Muscle layer of duodenum (tissue), 2 donors: ENCODE results near the gene RABEP1.

ENCODE experiments used
- H3K27ac ChIP-seq: one replicate; pipeline ENCODE4 v1.7.0; 2013; ENCODE audit warnings: mild to moderate bottlenecking, low read length
- H3K27me3 ChIP-seq: one replicate; pipeline ENCODE4 v1.7.0; 2013; ENCODE audit warnings: low read depth, mild to moderate bottlenecking, control low read depth, low read length
- H3K36me3 ChIP-seq, 2 donors: one replicate each; pipeline ENCODE4 v1.7.0; 2013; ENCODE audit warnings: low read length in 2 of 2, control low read depth in 1 of 2, mild to moderate bottlenecking in 1 of 2; ENCODE audit not compliant: insufficient read depth in 2 of 2, control insufficient read depth in 1 of 2
- H3K4me1 ChIP-seq, 2 donors: one replicate each; pipeline ENCODE4 v1.7.0; 2013; ENCODE audit warnings: low read length in 2 of 2, mild to moderate bottlenecking in 2 of 2, control low read depth in 1 of 2, moderate library complexity in 1 of 2; ENCODE audit not compliant: insufficient read depth in 2 of 2, control insufficient read depth in 1 of 2
- H3K4me3 ChIP-seq, 2 donors: one replicate each; pipeline ENCODE4 v1.7.0; 2013; ENCODE audit warnings: low read length in 2 of 2, low read depth in 1 of 2, mild to moderate bottlenecking in 1 of 2
- H3K9me3 ChIP-seq, 2 donors: one replicate each; pipeline ENCODE4 v1.7.0; 2013; ENCODE audit warnings: low read length in 2 of 2, control low read depth in 1 of 2, mild to moderate bottlenecking in 1 of 2; ENCODE audit not compliant: control insufficient read depth in 1 of 2
- donor health status: healthy.

RABEP1 gene

DNA sequence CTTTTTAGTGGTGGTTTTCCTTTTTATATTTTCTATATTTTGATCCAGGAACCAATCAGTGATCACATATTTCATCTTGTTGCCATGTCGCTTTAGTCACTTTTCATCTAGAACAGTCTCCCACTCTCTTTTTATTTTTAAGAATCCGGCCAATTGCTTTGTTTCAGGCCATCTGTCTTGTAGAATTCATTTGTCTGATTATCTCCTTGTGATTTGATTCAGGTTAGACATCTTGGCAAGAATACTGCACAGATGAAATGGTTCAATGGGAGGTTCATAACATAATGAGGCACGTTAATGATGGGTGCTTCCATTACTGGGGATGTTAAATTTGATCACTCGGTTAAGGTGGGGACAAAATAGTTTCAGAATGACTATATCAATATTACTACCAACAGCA lies 88.3 kb downstream of the RABEP1 start:
- no peaks in the 10 kb centered on the region for H3K4me1 ChIP-seq
- no peak overlapping the region for H3K4me3 ChIP-seq
- H3K9me3 ChIP-seq, result no peaks in the 10 kb centered on the region
- H3K27ac ChIP-seq, result no peak overlapping the region
- H3K36me3 ChIP-seq, result peaks cover 35 to 80% of the 10 kb centered on the region in 2 donors
- H3K27me3 ChIP-seq, result no peaks in the 10 kb centered on the region

GRCh38 chr17:5373112-5373511 lies 91.0 kb downstream of the RABEP1 start:
- Histone ChIP-seq H3K27ac (no peak overlapping the region), H3K36me3 (peaks cover 48 to 75% of the 10 kb centered on the region in 2 donors), H3K27me3 (no peaks in the 10 kb centered on the region), H3K4me3 (no peak overlapping the region), H3K4me1 (no peaks in the 10 kb centered on the region), H3K9me3 (no peaks in the 10 kb centered on the region)

GRCh38 chr17:5378566-5379207 lies 96.6 kb downstream of the RABEP1 start:
- no peaks in the 10 kb centered on the region for H3K9me3 ChIP-seq
- no peak overlapping the region for H3K27ac ChIP-seq
- H3K4me3 ChIP-seq, result no peak overlapping the region
- H3K27me3 ChIP-seq, result no peaks in the 10 kb centered on the region
- H3K4me1 ChIP-seq, result no peaks in the 10 kb centered on the region
- H3K36me3 ChIP-seq, result peaks cover 69 to 81% of the 10 kb centered on the region in 2 donors

DNA sequence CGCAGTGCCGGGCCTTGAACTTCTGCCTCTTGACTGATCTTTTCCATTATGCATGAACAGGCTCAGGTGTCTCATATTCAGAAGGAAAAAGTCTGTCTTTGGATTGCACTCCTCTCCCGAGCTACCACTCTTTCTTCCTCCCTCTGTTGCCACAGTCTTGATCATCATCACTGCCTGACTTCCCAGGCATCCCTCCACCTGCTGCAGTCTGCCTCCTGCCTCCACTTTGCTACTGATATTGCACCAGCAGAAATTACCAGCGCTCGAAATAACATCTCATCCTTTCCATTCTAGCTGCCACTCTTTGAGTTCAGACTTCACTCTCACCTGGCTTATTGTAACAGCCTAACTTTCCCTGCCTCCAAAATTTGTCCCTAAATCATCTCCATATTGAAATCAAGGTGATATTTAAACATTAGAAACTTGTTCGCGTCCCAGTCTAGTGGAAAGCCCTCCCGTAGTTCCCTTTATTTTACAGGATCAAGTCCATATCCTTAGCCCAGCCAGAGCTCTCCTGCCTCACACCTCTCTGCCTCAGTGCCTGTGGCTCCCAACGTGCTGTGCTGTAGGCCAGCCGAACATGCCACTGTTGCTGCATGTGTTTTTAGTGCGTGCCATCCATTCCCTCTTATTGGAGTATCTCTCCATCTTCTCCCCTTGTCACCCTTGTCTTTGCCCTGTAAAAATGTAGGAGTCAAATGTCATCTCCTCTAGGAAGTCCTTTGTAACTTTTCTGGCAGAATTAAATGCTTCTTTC lies 97.4 kb downstream of the RABEP1 start:
- Histone ChIP-seq H3K27ac (no peak overlapping the region), H3K4me1 (no peaks in the 10 kb centered on the region), H3K36me3 (peaks cover 78 to 84% of the 10 kb centered on the region in 2 donors), H3K4me3 (no peak overlapping the region), H3K9me3 (no peaks in the 10 kb centered on the region), H3K27me3 (no peaks in the 10 kb centered on the region)

DNA sequence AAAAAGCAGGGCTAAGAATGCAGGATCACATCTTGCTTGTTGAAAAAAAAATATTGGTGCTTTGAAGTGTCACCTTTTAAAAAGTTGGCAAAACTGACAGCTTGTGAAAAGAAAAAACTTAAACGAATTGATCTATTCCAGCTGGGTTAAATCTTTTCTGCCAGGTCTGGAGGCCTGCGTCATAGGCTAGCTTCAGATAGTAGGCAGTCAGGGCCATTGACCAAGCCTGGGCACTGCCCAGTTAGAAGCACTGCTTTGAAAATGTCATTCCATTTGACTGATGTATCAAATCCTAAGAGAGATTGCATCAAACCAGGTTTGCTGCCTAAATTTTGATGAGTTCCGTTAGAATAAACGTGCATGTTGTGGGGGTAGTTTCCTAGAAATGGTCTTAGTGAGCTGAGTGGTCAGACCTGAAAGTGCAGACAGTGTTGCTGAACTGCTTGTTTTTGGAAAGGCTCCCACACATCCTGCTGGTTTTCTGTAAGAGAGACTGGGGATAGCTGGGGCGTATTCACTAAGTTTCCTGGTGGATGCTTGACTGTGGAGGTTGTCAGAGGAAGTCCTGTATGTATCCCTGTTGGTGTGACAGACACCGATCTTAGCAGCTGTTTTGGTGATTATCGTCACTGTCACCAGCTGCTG lies 98.5 kb downstream of the RABEP1 start:
- no peaks in the 10 kb centered on the region for H3K9me3 ChIP-seq
- no peak overlapping the region for H3K4me3 ChIP-seq
- H3K27ac ChIP-seq, result no peak overlapping the region
- no peaks in the 10 kb centered on the region for H3K27me3 ChIP-seq
- no peaks in the 10 kb centered on the region for H3K4me1 ChIP-seq
- H3K36me3 ChIP-seq, result peaks cover 83 to 89% of the 10 kb centered on the region in 2 donors

DNA sequence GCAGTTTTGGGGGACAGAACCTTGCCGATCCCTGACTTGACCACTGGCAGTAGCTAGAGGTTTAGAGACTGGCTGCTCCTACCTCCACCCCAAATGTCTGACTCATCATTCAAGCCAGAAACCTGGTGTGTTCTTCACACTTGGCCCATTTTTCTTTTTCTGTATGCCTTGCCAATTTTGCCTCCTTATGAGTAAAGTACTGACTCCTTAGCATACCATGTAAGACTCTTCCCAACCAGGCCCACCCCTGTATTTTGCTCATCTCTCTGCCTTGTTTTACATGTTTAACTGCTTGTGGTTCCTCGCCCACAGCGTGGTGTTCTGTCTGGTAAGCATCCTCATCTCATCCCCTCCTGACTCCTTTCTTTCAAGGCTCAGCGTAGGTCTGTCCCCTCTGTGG lies 99.5 kb downstream of the RABEP1 start:
- Histone ChIP-seq H3K9me3 (no peaks in the 10 kb centered on the region), H3K27me3 (no peaks in the 10 kb centered on the region), H3K4me1 (no peaks in the 10 kb centered on the region), H3K27ac (no peak overlapping the region), H3K4me3 (no peak overlapping the region), H3K36me3 (peaks cover 86 to 91% of the 10 kb centered on the region in 2 donors)

- no peaks in the 10 kb centered on the region for H3K9me3 ChIP-seq
- no peaks in the 10 kb centered on the region for H3K27me3 ChIP-seq
- peaks cover 68 to 70% of the 10 kb centered on the region in 2 donors for H3K36me3 ChIP-seq
- no peaks in the 10 kb centered on the region for H3K4me1 ChIP-seq
- no peak overlapping the region for H3K4me3 ChIP-seq
- no peak overlapping the region for H3K27ac ChIP-seq
Measured at GRCh38 chr17:5391678-5392077, 109.6 kb downstream of the RABEP1 start.

- Histone ChIP-seq H3K9me3 (no peaks in the 10 kb centered on the region), H3K4me3 (no peak overlapping the region), H3K36me3 (peaks cover 50 to 54% of the 10 kb centered on the region in 2 donors), H3K27me3 (no peaks in the 10 kb centered on the region), H3K27ac (no peak overlapping the region), H3K4me1 (no peaks in the 10 kb centered on the region)
Measured at GRCh38 chr17:5396612-5397011, 114.5 kb downstream of the RABEP1 start.

GRCh38 chr17:5399767-5400166 lies 117.7 kb downstream of the RABEP1 start:
- Histone ChIP-seq H3K27me3 (no peaks in the 10 kb centered on the region), H3K9me3 (no peaks in the 10 kb centered on the region), H3K36me3 (peaks cover 42 to 53% of the 10 kb centered on the region in 2 donors), H3K27ac (no peak overlapping the region), H3K4me3 (no peak overlapping the region), H3K4me1 (no peaks in the 10 kb centered on the region)

DNA sequence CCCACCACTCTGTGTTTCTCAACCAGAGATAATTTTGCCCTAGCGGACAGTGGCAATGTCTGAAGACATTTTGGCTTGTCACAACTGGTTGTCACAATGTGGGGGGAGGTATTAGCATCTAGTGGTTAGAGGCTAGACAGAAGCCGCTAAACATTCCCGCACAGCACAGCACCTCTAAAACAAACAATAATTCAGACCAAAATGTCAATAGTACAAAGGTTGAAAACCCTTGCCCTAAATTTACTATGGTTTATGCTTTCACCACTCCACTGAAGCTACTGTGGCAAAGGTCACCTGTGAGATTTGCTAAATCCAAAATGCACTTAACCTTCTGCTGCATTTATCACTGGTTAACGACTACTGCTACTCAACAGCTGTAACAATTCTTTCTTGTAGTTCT lies 123.3 kb downstream of the RABEP1 start:
- Histone ChIP-seq H3K9me3 (no peaks in the 10 kb centered on the region), H3K4me3 (no peak overlapping the region), H3K27ac (no peak overlapping the region), H3K27me3 (no peaks in the 10 kb centered on the region), H3K4me1 (no peaks in the 10 kb centered on the region), H3K36me3 (peaks cover 66 to 77% of the 10 kb centered on the region in 2 donors)

DNA sequence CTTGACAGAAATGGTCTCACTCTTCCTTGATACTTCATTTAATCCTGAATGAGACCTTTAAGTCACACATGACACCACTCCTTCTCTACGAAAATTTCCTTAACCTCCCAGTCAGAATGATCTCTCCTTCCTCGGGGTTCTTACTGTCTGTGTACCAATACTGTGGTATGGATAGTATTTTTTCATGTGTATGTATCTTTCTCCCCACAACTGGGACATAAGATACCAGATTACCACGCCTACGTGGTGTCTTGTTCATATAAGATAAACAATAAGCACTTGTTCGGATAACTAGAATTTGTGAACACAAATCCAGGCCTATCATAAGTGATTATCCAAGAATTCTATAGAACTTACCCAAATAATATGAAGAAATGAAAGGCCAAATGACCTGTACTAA lies 126.1 kb downstream of the RABEP1 start:
- Histone ChIP-seq H3K27me3 (no peaks in the 10 kb centered on the region), H3K9me3 (no peaks in the 10 kb centered on the region)

More for the DNA sequence above, 126.1 kb downstream of the RABEP1 start:
- H3K27ac ChIP-seq, result no peak overlapping the region
- no peak overlapping the region for H3K4me3 ChIP-seq
- H3K36me3 ChIP-seq, result peaks cover 74 to 83% of the 10 kb centered on the region in 2 donors
- H3K4me1 ChIP-seq, result no peaks in the 10 kb centered on the region
